Spleen (tissue), 7 donors: Measurements from ENCODE around the gene PLAAT3.

ENCODE experiments used
- CTCF ChIP-seq, 11 experiments: fragments of 200-600 bp in 7 of 11; fragments of 450-650 bp in 4 of 11; sonication (generic) in 4 of 11; IDR thresholded peaks in 8 of 11; conservative IDR thresholded peaks in 3 of 11; 1 replicate in 7 of 11; 2 replicates in 4 of 11; pipeline versions ENCODE4 v1.4.0 to v1.8.0; 2016 to 2021; ENCODE audit warnings: antibody characterized with exemption in 11 of 11, inconsistent platforms in 4 of 11, mild to moderate bottlenecking in 1 of 11
- POLR2A ChIP-seq, 3 donors: fragments of 450-650 bp; IDR thresholded peaks; one replicate each; pipeline ENCODE4 v1.5.1; 2017; ENCODE audit warnings: antibody characterized with exemption in 3 of 3, mild to moderate bottlenecking in 1 of 3
- donor health status: DM: no; HTN: no; CAD: no; lungs with moderate emphysema.
- donor health status: DM: no; HTN: no; CAD: no.
- donor health status: DM: no; HTN: no; CAD: no.

- TF ChIP-seq CTCF (IDR thresholded peaks at IDR 0.05 in 8 of 11, conservative IDR thresholded peaks at IDR 0.05 in 3 of 11) (no peak), POLR2A (IDR thresholded peaks at IDR 0.05) (no peak)
Measured at GRCh38 chr11:63534076-63534475, 80.2 kb downstream of the PLAAT3 start.
